Neural progenitor cell (in vitro differentiated cells): Measurements from ENCODE around the gene ARVCF. TPM values are rescaled to one million over a fixed set of nuclear protein-coding genes. Genes with fewer than 3 reads are reported as not detected.
A peak's percentile ranks its signal among the peaks of the same experiment; 100 is the strongest.

Experiments used
- DNase-seq: peaks from one replicate; pipeline ENCODE4 v3.0.0-alpha.2; 2016; ENCODE audit warnings: low spot score
- H2AFZ ChIP-seq: fragments of 200-600 bp; sonication (generic); replicated peaks from 2 replicates; pipeline ENCODE4 v1.6.1; 2016; ENCODE audit warnings: antibody characterized with exemption
- H3F3A ChIP-seq: fragments of 200-600 bp; sonication (generic); 2 replicates; pipeline ENCODE4 v1.6.1; 2016; ENCODE audit warnings: antibody characterized with exemption, low read depth
- H3K27ac ChIP-seq: fragments of 200-600 bp; sonication (generic); 2 replicates; pipeline ENCODE4 v1.5.1; 2016; ENCODE audit warnings: mild to moderate bottlenecking
- H3K27me3 ChIP-seq: fragments of 200-600 bp; sonication (generic); 2 replicates; pipeline ENCODE4 v1.6.1; 2016; ENCODE audit warnings: mild to moderate bottlenecking, moderate library complexity
- H3K36me3 ChIP-seq: fragments of 200-600 bp; sonication (generic); 2 replicates; pipeline ENCODE4 v1.5.1; 2016
- H3K4me1 ChIP-seq: fragments of 200-600 bp; sonication (generic); 2 replicates; pipeline ENCODE4 v1.6.1; 2016; ENCODE audit warnings: mixed run types
- H3K4me2 ChIP-seq: fragments of 200-600 bp; sonication (generic); 2 replicates; pipeline ENCODE4 v1.6.1; 2016
- H3K4me3 ChIP-seq: fragments of 200-600 bp; sonication (generic); 2 replicates; pipeline ENCODE4 v1.5.1; 2016
- H3K79me2 ChIP-seq: fragments of 200-600 bp; sonication (generic); 2 replicates; pipeline ENCODE4 v1.6.1; 2016; ENCODE audit warnings: low read depth
- H3K9ac ChIP-seq: fragments of 200-600 bp; sonication (generic); 2 replicates; pipeline ENCODE4 v1.6.1; 2016
- H3K9me3 ChIP-seq: fragments of 200-600 bp; sonication (generic); 2 replicates; pipeline ENCODE4 v1.5.1; 2016; ENCODE audit warnings: low read depth
- H4K20me1 ChIP-seq: fragments of 200-600 bp; sonication (generic); 2 replicates; pipeline ENCODE4 v1.6.1; 2016; ENCODE audit warnings: low read depth
- H3K27ac Mint-ChIP-seq: 3 replicates; pipeline ENCODE4 v1.8.0; 2021; ENCODE audit warnings: mixed read lengths
- H3K27me3 Mint-ChIP-seq: 2 replicates; pipeline ENCODE4 v1.8.0; 2022; ENCODE audit warnings: low read depth, mild to moderate bottlenecking, inconsistent platforms, moderate library complexity, mixed read lengths; ENCODE audit not compliant: insufficient read depth
- H3K36me3 Mint-ChIP-seq: 3 replicates; pipeline ENCODE4 v1.8.0; 2021; ENCODE audit warnings: mixed read lengths
- H3K4me1 Mint-ChIP-seq: 3 replicates; pipeline ENCODE4 v1.8.0; 2021; ENCODE audit warnings: mixed read lengths
- H3K4me3 Mint-ChIP-seq: 3 replicates; pipeline ENCODE4 v1.8.0; 2021; ENCODE audit warnings: mild to moderate bottlenecking, moderate library complexity, mixed read lengths
- H3K9me3 Mint-ChIP-seq: 3 replicates; pipeline ENCODE4 v1.8.0; 2020; ENCODE audit warnings: mixed read lengths
- CTCF ChIP-seq: fragments of 200-600 bp; sonication (generic); IDR thresholded peaks from 2 replicates; pipeline ENCODE4 v1.5.1; 2017; ENCODE audit warnings: antibody characterized with exemption, mild to moderate bottlenecking
- EZH2 ChIP-seq: fragments of 200-600 bp; sonication (generic); IDR thresholded peaks from 2 replicates; pipeline ENCODE4 v1.6.1; 2017; ENCODE audit warnings: antibody characterized with exemption, mild to moderate bottlenecking, moderate library complexity
- EZH2phosphoT487 ChIP-seq: fragments of 200-600 bp; sonication (generic); IDR thresholded peaks from 2 replicates; pipeline ENCODE4 v1.6.1; 2017; ENCODE audit warnings: antibody characterized with exemption
- total RNA-seq: library from RNA; depleted of rRNA; stranded (reverse); fragments of >200 nt; gene quantifications from 2 replicates; pipeline ENCODE4 v1.2.3, GENCODE V29; 2015; ENCODE audit warnings: low replicate concordance

ARVCF gene
- total RNA-seq, 1 donor from 2014 or later: 35.4 TPM

GRCh38 chr22:20027966-20028854 lies 11.6 kb upstream of the ARVCF start:
- H3K4me3 Mint-ChIP-seq: no peak overlapping the region
- Histone ChIP-seq H3F3A (no peaks in the 10 kb centered on the region), H3K79me2 (no peaks in the 10 kb centered on the region), H3K27ac (no peak overlapping the region), H3K27me3 (no peaks in the 10 kb centered on the region), H3K4me2 (no peak overlapping the region), H2AFZ (no peak overlapping the region), H3K4me3 (no peak overlapping the region), H3K4me1 (no peaks in the 10 kb centered on the region), H3K9ac (no peak overlapping the region), H4K20me1 (no peaks in the 10 kb centered on the region), H3K36me3 (no peaks in the 10 kb centered on the region), H3K9me3 (no peaks in the 10 kb centered on the region)
- no peaks in the 10 kb centered on the region for H3K4me1 Mint-ChIP-seq
- DNase-seq: no peak
- TF ChIP-seq EZH2phosphoT487: no peak
- no peak for TF ChIP-seq EZH2
- TF ChIP-seq CTCF: no peak
- no peaks in the 10 kb centered on the region for H3K36me3 Mint-ChIP-seq
- no peaks in the 10 kb centered on the region for H3K9me3 Mint-ChIP-seq
- H3K27me3 Mint-ChIP-seq: peaks cover 10% of the 10 kb centered on the region
- no peak overlapping the region for H3K27ac Mint-ChIP-seq

DNA sequence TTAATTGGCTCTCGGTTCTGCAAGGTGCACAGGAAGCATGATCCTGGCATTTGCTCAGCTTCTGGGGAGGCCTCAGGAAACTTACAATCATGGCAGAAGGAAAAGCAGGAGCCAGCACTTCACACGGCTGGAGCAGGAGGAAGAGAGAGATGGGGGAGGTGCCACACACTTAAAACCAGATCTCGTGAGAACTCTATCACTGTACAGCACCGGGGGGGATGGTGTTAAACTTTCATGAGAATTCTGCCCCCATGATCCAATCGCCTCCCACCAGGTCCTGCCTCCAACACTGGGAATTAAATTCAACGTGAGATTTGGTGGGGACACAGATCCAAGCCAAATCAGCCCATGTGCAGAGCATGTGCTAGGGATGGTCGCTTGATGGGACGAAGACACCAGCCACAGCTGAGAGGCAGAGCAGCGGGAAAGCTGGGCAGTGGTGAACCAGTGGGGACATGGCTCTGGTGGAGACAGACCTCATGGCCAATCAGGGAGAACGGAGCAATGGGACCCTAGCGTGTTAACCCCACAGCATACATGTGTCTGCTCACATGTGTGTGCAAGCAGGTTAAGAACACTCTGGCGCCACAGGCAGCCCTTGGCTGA lies 10.5 kb upstream of the ARVCF start:
- Mint-ChIP-seq H3K27me3 (peaks cover 12% of the 10 kb centered on the region), H3K4me1 (peaks cover 4% of the 10 kb centered on the region), H3K36me3 (no peaks in the 10 kb centered on the region), H3K27ac (peak overlapping the region; percentile 58), H3K4me3 (no peak overlapping the region), H3K9me3 (no peaks in the 10 kb centered on the region)
- Histone ChIP-seq H3K4me3 (no peak overlapping the region), H3K4me2 (no peak overlapping the region), H4K20me1 (peaks cover 3% of the 10 kb centered on the region), H3K9me3 (no peaks in the 10 kb centered on the region), H3K27me3 (peaks cover 4% of the 10 kb centered on the region), H3F3A (no peaks in the 10 kb centered on the region), H2AFZ (no peak overlapping the region), H3K4me1 (no peaks in the 10 kb centered on the region), H3K79me2 (no peaks in the 10 kb centered on the region), H3K27ac (no peak overlapping the region), H3K9ac (no peak overlapping the region), H3K36me3 (no peaks in the 10 kb centered on the region)
- TF ChIP-seq EZH2phosphoT487 (no peak), EZH2 (no peak), CTCF (no peak)
- DNase-seq: no peak

DNA sequence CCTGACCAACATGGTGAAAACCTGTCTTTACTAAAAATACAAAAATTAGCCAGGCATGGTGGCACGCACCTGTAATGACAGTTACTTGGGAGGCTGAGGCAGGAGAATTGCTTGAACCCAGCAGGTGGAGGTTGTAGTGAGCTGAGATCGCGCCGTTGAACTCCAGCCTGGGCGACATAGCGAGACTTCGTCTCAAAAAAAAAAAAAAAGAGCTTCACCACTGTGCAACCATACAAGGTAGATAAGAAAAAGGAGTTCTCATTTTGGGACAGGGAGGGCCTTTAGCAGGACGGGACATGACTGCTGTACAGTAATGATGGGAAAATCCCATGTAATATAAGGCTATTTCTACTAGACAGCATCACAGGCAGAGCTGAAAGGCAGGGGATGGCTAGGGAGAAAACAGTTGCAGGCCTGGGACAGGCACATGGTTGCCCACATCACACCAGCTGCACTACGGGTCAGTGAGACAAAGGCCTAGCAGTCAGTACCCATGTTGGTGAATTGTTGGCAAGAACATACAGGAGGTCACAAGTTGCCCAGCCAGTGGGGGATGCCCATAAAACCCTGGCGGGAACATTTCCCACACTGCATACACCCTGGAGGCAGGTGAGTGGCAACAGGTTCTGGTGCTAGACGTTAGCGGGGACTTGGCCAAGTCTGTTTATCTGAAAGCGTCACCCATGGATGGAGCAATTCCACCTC lies 9.7 kb upstream of the ARVCF start:
- H3F3A ChIP-seq: no peaks in the 10 kb centered on the region
- H3K27me3 ChIP-seq: peaks cover 12% of the 10 kb centered on the region
- H3K27ac Mint-ChIP-seq: peak overlapping the region; percentile 89
- no peak overlapping the region for H3K27ac ChIP-seq
- DNase-seq: no peak
- H3K36me3 Mint-ChIP-seq: no peaks in the 10 kb centered on the region
- H3K9ac ChIP-seq: no peak overlapping the region
- H3K4me2 ChIP-seq: no peak overlapping the region
- H3K79me2 ChIP-seq: no peaks in the 10 kb centered on the region
- peaks cover 10% of the 10 kb centered on the region for H4K20me1 ChIP-seq
- no peak overlapping the region for H3K4me3 ChIP-seq
- H3K4me1 ChIP-seq: peaks cover 5% of the 10 kb centered on the region
- no peaks in the 10 kb centered on the region for H3K9me3 Mint-ChIP-seq
- no peak overlapping the region for H2AFZ ChIP-seq
- peaks cover 10% of the 10 kb centered on the region for H3K4me1 Mint-ChIP-seq
- no peaks in the 10 kb centered on the region for H3K9me3 ChIP-seq
- no peak overlapping the region for H3K4me3 Mint-ChIP-seq
- H3K36me3 ChIP-seq: no peaks in the 10 kb centered on the region
- TF ChIP-seq EZH2phosphoT487: no peak
- no peak for TF ChIP-seq EZH2
- TF ChIP-seq CTCF: no peak
- H3K27me3 Mint-ChIP-seq: peaks cover 12% of the 10 kb centered on the region
